NCI-H2107 (cell line): ENCODE results near the gene ZFP1.

ENCODE experiments used
- DNase-seq: peaks from one replicate; lab custom pipeline; 2025; lab: John Stamatoyannopoulos, UW

ZFP1 gene

DNA sequence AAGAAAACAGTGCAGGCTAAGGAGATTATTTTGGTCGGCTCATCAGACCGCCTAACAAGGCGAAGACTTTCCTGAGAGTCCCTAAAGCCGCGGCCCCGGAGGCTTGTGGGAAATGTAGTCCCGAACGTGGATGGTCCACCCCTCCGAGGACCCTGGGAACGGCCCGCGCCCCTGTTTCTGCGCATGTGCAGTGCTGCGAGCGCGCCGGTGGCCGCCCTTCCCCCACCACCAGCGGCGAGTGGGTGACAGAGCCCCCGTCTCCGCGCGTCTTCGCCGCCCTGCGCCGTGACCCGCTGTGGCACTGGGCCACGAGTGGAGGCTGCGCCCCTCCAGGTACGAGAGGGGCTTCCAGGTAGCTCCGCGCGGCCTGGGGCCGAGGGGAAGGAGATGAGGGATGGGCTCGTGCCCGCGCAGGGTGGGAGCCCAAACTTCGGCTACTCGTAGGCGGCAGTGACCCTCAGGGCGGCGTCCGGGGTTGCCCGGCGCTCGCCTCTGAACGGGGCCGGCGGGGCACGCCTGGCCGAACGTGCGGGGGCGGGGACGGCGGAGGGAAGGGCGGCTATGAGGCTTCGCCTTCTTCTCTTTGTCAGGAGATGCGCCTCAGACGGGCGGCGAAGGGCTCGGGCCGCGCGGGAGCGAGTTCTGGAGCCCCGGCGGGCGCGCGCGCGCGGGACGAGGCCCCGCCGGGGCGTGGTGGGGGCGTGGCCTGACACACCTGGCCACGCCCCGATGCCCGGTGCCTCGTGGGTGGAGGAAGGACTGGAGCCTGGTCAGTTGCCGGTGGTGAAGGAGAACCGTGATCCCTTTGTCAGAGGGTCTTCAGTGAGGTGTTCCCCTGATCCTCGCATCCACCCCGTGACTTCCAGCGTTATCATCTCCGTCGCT is at the start of gene ZFP1:
ZFP1 (plus strand) TSS at position 214 of the 885 bp plus-strand sequence. CDS start 4,428 bp downstream, outside the sequence.
- DNase-seq, result peak; percentile 93

DNA sequence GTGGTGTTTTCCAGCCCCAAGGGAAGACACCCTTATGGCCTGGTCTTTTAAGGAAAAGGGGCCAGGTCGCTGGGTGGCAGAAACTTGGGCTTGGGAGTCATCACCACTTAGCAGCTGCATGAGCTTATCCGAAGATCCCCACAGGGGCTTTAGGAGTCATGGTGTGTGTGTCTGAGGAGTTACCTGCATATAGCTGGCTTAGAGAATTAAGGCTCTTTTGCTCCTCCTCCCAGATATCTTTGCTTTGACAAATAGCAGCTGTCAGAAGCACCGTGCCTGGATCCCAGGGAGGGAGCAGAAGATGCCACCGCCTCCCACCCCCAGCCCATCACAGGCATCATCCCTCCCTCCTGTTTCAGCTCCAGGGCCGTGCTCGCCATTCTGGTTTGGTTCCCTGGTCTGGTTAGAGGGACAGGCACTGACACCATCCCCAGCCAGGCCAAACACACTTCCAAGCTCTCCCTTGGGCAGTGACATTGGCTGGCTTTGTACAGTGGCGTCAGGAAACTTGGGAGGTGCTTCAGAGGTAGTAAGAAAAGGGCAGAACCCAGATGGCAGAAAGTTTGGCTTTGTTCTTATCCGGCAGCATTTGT is 49.2 kb upstream of the ZFP1 start:
- DNase-seq, result no peak

DNA sequence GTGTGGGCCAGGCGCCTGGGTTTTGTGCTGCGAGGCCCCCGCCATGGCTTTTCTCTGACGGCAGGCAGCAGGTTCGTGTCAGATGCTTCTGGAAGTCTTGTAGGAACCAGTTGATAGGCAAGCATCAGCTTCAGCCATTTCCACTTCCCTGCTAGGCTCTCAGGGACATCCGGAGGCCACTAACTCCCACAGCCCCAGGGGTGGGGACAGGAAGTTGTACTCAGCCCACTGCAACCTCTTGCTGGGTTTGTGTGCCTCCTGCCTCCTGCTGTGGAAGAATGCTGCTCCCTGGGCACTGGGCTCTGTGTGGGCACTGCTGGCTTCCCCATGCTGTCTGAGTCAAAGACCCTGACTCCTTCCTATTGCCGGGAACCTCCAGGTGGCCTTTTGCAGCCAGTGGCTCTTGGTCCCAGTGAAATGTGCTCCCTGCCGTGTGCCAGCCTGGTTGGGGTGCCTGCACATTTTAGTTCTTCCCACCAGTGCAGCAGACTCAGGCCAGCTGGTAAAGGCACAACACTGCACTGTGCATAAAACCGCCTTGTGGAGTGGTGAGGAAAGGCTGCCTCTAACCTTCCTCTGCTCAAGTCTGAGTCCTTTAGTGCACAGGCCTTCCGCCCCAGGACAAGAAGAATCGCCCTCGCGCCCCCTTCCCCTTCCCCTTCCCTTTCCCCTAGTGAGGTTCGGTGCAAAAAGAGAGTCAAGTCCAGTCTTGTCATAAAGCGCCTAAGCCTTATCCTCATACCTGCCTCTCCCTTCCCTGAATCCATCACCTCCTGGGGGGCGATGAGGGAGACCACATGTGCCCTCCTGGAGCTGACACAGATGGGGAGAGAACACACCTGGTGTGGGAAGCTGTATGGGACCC is 48.4 kb upstream of the ZFP1 start:
- DNase-seq, result no peak

DNA sequence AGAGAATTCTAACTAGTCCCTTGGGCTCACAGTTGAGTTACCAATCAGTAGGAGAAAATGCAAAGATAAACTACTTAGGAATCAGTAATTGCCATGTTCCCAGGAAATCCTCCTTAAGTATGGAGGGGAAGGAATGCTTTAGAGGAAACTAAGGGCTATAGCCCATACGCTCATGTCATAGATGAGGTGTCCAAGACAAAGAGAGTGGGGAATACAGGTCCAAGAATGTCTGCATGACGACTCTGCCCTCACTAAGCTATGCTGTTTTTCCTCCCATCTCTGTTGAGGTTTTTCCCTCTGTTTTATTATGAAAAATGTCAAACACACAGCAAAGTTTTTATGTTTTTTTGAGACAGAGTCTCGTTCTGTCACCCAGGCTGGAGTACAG is 47.7 kb upstream of the ZFP1 start:
- DNase-seq, result no peak

GRCh38 chr16:75101635-75102034 is 46.7 kb upstream of the ZFP1 start:
- no peak for DNase-seq

- DNase-seq, result no peak
Measured at GRCh38 chr16:75102595-75102994, 45.7 kb upstream of the ZFP1 start.

- no peak for DNase-seq
Measured at GRCh38 chr16:75103994-75104393, 44.3 kb upstream of the ZFP1 start.

- DNase-seq, result no peak
Measured at GRCh38 chr16:75104836-75105235, 43.5 kb upstream of the ZFP1 start.

DNA sequence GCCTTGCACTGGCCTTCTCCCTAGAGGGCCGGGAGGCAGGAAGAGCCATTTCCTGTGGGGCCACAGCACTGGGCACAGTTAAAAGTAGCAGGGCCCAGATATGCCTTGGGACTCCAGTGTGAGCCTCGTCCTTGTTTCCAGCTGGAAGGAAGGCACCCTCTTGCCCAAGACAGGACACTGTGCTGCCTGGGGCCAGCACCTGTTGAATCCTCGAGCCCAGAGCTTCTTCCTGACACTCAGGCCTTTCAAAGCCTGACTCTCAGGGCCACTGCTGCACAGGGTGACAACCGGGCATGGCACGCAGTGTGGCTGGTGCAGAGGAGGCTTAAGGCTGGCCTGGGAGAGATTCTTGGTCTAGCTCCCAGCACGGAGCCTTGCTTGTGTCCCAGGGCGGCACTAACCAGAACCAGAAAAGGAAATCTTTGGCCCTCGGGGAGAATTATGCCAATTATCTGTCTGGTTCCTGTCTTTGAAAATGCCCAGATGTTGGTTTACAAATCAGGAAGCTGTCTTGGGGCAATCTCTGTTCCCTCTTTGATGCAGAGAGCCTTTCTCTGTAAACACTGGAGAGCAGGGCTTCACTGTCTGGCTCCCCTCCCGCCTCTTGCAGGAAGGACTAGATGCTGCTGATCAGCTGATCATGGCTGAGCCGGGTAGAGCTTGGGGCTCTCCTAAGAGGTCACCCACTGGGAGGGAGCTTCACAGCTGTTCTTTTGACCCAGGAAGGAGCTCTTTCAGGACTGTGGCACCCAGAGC is 42.8 kb upstream of the ZFP1 start:
- no peak for DNase-seq

DNA sequence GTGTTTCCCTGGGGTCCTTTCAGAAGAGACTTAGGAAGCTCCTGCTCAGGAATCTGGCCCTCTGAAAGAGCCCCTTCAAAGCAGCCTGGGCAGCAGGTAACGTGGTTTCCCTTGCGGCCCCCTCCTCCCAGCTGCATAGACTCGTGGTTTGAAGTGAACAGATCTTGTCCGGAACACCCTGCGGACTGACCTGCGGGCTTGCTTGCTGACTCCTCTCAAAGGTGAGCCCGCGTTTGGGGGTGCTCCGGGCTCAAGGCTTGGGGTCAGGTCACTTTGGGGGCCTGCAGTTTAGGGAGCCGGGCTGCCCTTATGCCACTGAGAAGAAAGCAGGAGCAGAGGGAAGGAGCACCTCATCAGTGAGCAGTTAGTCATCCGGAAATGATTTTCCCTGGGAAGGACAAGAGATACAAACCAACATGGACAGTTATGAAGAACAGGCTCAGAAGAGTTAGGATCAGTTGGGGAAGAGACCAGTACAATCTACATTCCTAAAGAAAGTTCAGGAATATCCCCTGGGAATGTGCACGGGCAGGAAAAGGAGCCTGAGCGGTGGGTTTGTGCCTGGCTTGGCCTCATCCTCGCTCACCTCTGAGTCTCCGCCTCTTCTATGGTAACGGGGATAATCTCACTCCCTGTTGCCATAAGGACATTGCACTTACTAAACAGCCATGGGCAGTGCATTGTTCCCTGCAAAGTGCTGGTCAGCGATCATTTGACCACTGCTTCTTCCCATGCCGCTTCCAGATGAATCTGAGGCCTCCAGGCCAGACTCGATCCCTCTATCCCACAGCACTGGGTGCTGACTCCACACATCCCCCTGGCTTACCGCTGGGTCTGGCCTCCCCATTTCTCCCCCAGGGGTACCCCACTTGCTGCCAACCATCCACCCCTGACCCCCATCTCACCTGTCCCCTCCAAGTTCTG is 41.7 kb upstream of the ZFP1 start:
- DNase-seq, result no peak

DNA sequence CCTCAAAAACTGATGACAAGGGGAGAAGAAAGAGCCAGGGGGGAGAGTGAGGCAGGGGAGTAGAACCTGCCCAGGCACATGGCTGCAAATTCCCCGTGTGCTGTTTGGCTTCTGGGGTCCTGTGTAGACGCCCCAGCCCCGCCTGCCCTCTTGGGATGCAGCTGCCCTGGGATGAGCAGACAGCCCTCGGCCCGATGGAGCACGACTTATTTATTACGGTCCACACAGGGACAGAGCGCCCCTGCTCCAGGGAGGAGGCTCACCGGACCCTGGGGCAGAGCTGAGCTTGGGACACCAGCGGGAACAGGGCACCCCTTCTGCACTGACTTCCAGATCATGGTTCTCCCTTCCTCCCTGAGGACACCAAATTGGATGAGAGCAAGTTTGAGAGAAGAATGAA is 40.8 kb upstream of the ZFP1 start:
- DNase-seq, result no peak

DNA sequence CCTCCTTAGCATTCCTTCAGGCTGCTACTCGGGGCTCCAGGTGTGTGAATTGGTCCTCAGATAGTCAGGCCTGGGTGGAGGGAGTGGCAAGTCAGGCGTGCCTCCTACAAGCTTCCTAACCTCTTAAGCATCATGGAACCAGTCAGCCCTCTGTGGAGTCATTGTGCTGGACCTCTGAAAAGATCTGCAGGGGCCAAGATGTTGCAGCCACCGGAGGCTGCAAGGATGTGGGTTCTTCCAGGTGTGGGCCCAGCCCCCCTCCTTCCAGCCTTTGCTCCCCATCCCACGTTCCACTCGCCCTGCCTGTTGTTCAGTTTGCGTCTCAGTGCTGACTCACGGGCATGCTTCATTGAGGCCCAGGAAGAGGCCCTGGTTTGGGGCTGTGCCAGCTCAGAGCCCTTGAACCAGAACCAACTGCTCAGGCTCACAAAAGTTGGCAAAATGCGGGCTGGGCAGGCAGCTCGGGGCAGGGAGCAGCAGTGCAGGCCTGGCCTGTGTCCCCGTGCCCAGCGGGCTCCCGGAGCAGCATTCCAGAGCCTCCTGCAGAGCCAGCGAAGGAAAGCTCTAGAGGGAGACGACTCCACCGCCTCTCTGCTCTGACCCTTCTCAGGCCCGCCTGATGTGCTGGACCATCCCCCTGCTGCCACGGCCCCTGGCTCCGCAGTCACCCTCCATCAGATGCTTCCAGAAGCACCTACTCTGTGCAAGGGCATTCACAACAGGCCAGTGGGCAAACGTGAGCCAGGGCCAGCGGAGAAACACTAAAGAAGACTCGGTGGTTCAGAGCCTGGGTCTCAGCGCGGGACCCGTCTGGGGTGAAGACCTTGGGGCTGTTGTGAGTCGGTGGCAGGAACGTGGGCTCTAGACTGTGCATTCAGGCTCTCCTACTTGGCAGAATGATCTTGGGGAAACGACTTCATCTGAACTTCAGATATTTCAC is 39.3 kb upstream of the ZFP1 start:
- DNase-seq, result peak; percentile 54

DNA sequence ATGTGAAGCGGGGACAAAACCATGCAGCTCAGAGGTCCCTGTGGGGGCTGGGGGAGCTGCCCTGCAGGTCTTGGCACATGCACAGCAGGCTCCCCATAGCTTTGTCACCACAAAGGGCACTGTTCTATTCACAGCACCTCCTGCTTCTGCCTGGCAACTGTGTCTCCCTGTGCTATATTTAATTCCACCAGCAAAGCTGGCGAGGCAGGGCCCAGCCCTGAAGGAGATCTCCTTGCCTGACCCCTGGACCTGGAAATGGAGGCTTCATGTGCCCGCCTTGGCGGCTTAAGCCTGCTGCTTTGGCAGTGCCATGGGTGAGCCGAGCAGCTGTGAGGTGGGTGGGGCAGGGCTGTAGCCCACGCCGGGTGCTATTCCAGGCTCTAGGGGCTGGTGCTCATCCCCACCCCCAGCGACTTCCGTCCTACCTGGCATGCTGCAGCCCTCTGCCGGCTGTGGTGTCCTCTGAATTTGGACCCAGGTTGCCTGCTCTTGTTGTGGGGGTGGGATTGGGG is 38.5 kb upstream of the ZFP1 start:
- DNase-seq, result no peak

GRCh38 chr16:75110637-75111513 is 37.4 kb upstream of the ZFP1 start:
- peak; percentile 70 for DNase-seq

- DNase-seq, result no peak
Measured at GRCh38 chr16:75111514-75111940, 36.8 kb upstream of the ZFP1 start.

- no peak for DNase-seq
Measured at GRCh38 chr16:75111961-75112733, 36.2 kb upstream of the ZFP1 start.

- DNase-seq, result no peak
Measured at GRCh38 chr16:75112734-75113491, 35.4 kb upstream of the ZFP1 start.
